ENCODE measurements around the gene GBP3.

DNA sequence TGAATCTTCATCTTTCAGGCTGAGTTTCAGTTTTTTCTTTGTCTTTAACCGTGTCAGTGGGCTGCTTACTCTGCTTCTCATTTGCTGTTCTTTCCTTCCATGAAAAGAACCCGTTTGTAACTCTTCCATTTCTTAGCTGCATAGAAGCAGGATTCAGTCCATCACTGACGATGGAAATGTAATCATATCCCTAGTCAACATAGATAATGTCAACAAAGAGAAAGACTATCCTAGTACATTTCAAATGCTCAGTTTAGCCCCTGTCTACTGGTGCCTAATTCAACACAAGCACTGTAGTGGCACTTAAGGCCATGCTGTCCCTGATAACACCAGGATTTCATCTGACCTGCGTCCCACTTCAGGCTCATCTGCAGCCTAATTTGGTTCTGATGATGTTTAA, 42.0 kb upstream of the GBP3 start:
- TF ChIP-seq, protein P1, sequence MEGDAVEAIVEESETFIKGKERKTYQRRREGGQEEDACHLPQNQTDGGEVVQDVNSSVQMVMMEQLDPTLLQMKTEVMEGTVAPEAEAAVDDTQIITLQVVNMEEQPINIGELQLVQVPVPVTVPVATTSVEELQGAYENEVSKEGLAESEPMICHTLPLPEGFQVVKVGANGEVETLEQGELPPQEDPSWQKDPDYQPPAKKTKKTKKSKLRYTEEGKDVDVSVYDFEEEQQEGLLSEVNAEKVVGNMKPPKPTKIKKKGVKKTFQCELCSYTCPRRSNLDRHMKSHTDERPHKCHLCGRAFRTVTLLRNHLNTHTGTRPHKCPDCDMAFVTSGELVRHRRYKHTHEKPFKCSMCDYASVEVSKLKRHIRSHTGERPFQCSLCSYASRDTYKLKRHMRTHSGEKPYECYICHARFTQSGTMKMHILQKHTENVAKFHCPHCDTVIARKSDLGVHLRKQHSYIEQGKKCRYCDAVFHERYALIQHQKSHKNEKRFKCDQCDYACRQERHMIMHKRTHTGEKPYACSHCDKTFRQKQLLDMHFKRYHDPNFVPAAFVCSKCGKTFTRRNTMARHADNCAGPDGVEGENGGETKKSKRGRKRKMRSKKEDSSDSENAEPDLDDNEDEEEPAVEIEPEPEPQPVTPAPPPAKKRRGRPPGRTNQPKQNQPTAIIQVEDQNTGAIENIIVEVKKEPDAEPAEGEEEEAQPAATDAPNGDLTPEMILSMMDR (conservative IDR thresholded peaks at IDR 0.05), result no peak
- no peak for TF ChIP-seq ZFX (IDR thresholded peaks at IDR 0.05)
